ENCODE results near the gene PHTF2.

PHTF2 gene

GRCh38 chr7:77796109-77796508, 2.5 kb upstream of the PHTF2 start:
- DNase-seq, result no peak

GRCh38 chr7:77796960-77797359, 1.6 kb upstream of the PHTF2 start:
- DNase-seq, result no peak

DNA sequence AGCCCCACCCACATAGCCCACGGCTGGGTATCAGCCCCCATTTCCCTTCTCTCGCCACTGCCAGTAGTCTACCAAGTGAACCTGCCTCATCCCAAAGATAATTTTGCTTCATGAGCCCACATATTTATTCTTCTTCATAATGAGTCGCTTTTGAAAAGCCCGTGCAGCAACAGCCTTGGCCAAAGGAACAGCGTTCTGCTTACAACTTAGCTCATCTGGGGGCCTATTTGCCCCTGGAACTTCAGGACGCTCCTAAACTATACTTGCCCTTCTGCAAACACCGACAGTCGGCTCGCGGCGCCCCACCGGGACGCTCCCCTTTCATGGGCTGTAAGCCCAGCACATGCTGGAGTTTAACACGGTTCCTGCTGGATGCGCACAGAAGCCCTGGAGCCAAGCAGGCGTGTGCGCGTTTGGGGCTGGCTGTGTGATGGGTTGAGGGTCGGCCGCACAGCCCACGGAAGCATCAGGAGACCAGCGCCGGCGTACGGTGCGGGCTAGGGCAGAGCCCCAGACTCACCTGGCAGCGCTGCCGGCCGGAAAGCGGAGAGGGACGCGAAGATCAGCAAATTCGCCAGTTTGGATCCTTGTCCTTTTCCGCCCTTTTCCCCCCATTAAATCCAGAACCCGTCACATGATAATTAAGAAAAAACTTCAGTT, 709 bp upstream of the PHTF2 start:
- peak; percentile 49 for DNase-seq

DNA sequence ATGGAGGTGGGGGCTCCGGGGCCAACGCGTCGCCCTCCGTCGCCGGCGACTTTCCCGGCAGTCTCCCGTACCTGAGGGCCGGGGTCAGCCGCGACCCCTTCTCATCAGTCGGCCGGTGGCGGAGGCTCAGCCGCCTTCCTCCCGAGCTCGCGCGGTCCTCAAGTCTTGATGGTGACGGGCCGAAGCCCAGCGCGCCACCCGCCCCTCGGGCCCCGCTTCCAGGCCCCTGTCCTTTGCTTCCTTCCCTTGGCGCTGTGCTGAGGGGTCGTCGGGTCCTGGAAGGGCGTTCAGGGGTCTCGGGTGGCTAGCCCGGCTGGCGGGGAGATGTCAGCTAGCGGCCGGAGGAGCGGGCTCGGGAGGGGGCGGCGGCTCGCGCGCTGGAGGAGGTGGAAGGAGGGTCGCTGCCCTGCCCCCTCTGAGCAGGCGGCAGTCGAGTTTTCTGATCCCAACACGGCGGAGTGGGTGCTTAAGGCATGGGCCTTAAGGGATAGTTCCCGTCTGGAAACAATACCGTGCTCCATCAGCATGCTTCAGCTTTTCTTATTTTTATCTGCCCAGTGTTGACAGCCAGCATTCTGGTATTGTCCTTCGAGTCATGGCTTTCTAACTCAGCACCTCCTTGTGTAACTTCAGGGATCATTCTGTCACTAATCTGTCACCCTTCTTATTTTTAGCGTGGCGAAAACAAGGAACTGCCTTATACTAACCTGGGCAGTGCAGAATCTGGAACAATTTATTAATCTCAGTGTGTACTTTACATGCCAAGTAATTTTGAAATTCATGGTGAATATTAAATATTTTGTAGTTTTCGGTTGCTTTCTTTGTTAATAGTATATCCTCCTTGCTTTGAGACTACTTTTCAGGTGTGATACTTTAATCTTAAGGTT, 748 bp downstream of the PHTF2 start:
- DNase-seq, result peak; percentile 80

DNA sequence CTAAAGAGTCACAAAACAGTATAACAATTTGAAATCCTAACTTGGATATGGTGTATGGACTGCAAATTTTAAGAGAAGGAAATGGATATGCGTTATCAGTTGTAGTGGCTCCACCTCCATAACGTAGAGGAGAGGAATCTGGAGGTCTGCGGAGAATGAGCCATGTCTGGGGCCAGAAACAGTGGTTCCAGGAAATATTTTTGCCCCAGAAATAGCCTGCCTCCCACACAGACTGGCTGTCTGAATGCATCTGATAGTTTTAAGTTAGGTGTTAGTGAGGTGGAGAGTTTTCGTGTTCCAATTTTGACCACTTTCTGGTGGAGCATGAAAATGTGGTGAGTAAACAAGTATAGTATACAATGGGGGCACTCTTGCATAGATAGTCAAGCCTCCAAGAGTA, 1.6 kb downstream of the PHTF2 start:
- DNase-seq, result no peak

DNA sequence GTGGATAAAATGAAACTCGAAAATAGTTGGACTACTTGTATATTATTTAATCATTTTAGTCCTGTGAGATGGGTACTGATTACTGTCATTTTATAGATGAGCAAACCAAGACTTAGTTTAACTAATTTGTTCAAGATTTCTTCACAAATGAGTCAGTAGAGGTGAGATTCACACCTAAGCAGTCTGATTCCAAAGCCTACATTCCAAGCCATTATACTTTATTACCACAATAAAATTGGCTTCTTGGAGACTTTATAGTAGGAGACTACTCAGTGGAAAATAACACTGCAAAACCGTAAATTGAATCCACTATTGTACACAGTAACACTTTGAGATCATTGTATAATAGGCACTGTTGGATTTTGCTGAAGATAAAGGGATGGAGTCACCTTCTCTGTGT, 2.2 kb downstream of the PHTF2 start:
- DNase-seq, result no peak

DNA sequence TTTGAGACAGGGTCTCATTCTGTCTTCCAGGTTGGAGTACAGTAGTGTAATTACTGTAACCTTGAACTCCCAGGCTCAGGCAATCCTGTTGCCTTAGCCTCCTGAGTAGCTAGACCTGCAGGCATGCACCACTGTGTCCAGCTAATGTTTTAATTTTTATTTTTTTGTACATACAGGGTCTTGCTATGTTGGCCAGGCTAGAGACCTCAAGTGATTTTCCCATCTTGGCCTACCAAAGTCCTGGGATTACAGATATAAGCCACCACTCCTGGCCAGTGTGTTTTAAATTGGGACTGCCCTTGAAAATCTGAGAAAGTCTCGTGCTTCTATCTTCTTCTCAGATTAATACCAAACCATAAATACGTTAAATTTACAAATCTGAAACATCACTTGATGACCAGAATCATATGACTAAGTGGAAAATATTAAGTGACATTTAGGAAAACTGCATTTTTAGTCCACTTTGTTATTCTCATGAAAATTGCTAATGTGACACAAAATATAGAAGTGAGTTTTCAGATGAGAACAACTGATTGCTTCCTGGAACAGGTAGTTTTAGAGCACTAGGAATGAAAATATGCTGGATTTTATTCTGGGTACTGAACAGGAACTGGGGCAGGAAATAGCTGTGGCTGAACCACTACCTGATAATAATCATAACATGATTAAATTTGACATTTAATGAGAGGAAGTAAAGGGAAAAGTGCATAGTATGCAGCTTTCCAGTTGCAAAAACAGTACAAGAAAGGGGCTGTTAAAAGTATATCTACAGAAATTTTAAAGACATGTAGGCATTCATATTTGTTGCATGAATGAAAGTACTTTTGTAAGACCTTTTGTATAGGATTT, 4.2 kb downstream of the PHTF2 start:
- no peak for DNase-seq

- no peak for DNase-seq
These were observed 7.9 kb downstream of the PHTF2 start for GRCh38 chr7:77806425-77806824.

DNA sequence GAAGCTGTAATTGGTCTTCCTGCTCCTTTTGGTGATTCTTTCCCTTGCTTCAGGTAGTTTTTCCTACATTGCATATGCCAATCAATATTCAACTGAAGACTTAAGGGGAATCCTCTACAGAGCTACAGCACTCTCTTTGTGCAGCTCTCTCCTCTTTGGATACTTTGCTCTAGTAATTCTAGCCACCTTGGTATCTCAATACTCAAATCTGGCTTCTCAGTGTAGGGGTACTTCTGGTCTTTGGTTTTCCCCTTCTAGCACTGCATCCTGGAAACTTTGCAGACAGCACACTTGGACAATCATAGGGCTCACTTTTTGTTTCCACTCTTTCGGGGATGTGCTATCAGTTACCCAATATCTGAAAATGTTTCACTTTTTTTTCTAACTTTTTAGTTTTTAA, 9.9 kb downstream of the PHTF2 start:
- no peak for DNase-seq

- no peak for DNase-seq
These were observed 13.1 kb downstream of the PHTF2 start for GRCh38 chr7:77811516-77812289.

GRCh38 chr7:77812290-77812685, 13.7 kb downstream of the PHTF2 start:
- no peak for DNase-seq

- DNase-seq, result peak; percentile 30
These were observed 14.6 kb downstream of the PHTF2 start for GRCh38 chr7:77813180-77813579.

- no peak for DNase-seq
These were observed 20.4 kb downstream of the PHTF2 start for GRCh38 chr7:77819021-77819420.

- no peak for DNase-seq
These were observed 22.4 kb downstream of the PHTF2 start for GRCh38 chr7:77820967-77821366.

DNA sequence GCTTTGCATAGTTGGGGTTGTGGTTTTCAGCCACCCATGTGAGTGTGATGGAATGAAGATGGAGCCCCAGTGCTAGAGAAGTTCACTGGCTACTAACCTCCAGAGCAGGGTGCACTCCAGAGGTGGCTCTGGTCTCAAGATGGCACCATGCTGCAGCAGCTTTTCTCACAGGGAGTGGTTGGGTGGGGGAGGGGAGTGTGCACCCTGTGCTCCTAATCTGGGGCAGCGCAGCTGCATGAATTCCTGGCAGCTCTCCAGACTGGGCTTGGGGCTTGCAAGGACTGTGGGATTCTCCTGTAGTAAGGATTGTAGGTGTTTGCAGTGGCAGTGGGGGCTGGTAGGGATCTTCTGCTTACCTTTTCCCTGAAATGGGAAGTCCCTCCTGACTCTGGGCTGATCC, 23.7 kb downstream of the PHTF2 start:
- peak; percentile 34 for DNase-seq

- DNase-seq, result no peak
These were observed 25.2 kb downstream of the PHTF2 start for GRCh38 chr7:77823787-77824186.

- no peak for DNase-seq
These were observed 26.1 kb downstream of the PHTF2 start for GRCh38 chr7:77824636-77825035.

GRCh38 chr7:77825131-77825530, 26.6 kb downstream of the PHTF2 start:
- no peak for DNase-seq

DNA sequence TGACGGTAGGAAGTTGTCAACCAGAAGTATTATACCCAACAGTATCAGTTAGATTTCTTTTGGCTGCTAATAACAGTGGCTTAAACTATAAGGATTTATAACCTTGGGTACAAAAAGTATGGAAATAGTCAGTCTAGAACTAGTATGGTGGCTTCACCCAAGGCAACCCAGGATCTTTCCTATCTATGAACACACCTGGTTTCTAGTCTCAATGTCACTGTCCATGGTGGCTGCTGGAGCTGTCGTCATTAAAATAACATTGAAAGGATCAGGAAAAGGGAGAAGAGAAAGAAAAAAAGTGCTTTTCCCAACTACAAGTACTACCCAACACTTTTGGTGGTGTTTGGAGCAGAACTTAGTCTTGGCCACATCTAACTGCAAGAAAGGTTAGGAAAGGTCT, 27.7 kb downstream of the PHTF2 start:
- no peak for DNase-seq

DNA sequence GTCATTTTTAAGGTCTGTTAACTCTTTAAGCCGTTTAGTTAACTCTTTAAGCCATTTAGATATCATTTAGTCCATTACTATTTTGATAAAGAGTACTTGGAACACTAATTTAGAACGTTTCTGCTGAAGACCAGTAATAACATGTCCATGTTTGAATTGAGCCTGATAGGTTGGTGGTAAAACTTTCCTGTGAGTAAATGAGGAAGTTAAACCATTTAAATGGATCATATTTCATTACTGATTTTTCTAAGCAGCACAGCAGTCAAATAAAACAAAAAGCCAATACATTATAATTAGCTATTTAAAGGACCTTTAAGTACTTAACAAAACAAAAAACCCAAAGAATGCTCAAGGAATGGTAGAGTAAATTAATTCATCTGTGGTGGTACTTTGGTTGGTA, 29.4 kb downstream of the PHTF2 start:
- DNase-seq, result peak; percentile 10

- no peak for DNase-seq
These were observed 32.2 kb downstream of the PHTF2 start for GRCh38 chr7:77830649-77831355.

DNA sequence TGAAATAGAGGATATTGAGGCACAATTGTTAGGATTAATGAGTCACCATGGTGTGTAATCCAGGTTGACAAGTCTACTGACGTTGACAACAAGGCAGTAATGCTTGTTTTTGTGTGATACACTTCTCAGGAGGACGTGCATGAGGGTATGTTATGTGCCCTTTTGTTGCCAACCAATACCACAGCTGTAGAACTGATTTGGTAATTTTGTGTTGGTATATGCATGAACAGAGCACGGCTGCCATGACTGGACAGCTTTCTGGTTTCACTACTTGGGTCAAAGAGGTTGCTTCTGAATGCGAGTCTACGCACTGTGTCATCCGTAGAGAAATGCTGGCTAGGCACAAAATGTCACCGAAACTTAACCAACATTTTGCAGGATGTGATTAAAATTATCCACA, 32.9 kb downstream of the PHTF2 start:
- no peak for DNase-seq
